GM12878 (cell line): Measurements from ENCODE around the gene IMP3. TPM values are rescaled to one million over a fixed set of nuclear protein-coding genes. Genes with fewer than 3 reads are reported as not detected.
A peak's percentile ranks its signal among the peaks of the same experiment; 100 is the strongest.

Source experiments
- BRCA1 ChIP-seq: IDR thresholded peaks from 2 replicates; pipeline ENCODE4 v1.6.1; 2011; ENCODE audit warnings: low read depth, low read length, improper control_type of control experiment
- ELK1 ChIP-seq: IDR thresholded peaks from 2 replicates; pipeline ENCODE4 v1.6.1; 2012; ENCODE audit warnings: low read depth, low read length, improper control_type of control experiment
- ETV6 ChIP-seq, 2 experiments: fragments of 450-650 bp in 1 of 2; IDR thresholded peaks in 1 of 2; conservative IDR thresholded peaks in 1 of 2; 2 replicates each; pipeline ENCODE4 v1.6.1; 2014; ENCODE audit warnings: antibody characterized with exemption in 1 of 2, borderline replicate concordance in 1 of 2, low read depth in 1 of 2, mild to moderate bottlenecking in 1 of 2, moderate library complexity in 1 of 2
- GABPA ChIP-seq: IDR thresholded peaks from 2 replicates; pipeline ENCODE4 v1.6.1; 2014; ENCODE audit warnings: antibody characterized with exemption, low read depth, mild to moderate bottlenecking, inconsistent platforms
- HDAC2 ChIP-seq: fragments of 200-600 bp; sonication (generic); IDR thresholded peaks from 2 replicates; pipeline ENCODE4 v1.6.1; 2017
- IRF5 ChIP-seq: fragments of 450-650 bp; IDR thresholded peaks from 2 replicates; pipeline ENCODE4 v1.6.1; 2017; ENCODE audit warnings: borderline replicate concordance
- JUNB ChIP-seq: IDR thresholded peaks from 2 replicates; pipeline ENCODE4 v1.6.1; 2016; ENCODE audit warnings: antibody characterized with exemption, mild to moderate bottlenecking
- MAX ChIP-seq: IDR thresholded peaks from 2 replicates; pipeline ENCODE4 v1.6.1; 2012; ENCODE audit warnings: low read depth, low read length, improper control_type of control experiment
- MEF2A ChIP-seq: IDR thresholded peaks from 2 replicates; pipeline ENCODE4 v1.6.1; 2011; ENCODE audit warnings: low read depth, mild to moderate bottlenecking, low read length, moderate library complexity; ENCODE audit not compliant: insufficient read depth
- NFYB ChIP-seq: IDR thresholded peaks from 2 replicates; pipeline ENCODE4 v1.6.1; 2011; ENCODE audit warnings: low read depth, mild to moderate bottlenecking, low read length, improper control_type of control experiment, moderate library complexity; ENCODE audit not compliant: insufficient read depth
- NKRF ChIP-seq: fragments of 450-650 bp; conservative IDR thresholded peaks from 2 replicates; pipeline ENCODE4 v1.6.1; 2017; ENCODE audit warnings: mild to moderate bottlenecking, moderate library complexity
- PBX3 ChIP-seq: IDR thresholded peaks from 2 replicates; pipeline ENCODE4 v1.6.1; 2011; ENCODE audit warnings: mild to moderate bottlenecking, low read depth, low read length, moderate library complexity; ENCODE audit not compliant: insufficient replicate concordance
- PML ChIP-seq: IDR thresholded peaks from 2 replicates; pipeline ENCODE4 v1.6.1; 2012; ENCODE audit warnings: low read length, inconsistent platforms
- POU2F2 ChIP-seq: IDR thresholded peaks from 3 replicates; pipeline ENCODE4 v1.6.1; 2011; ENCODE audit warnings: low read depth, mild to moderate bottlenecking, low read length, borderline replicate concordance
- RFX5 ChIP-seq: IDR thresholded peaks from 2 replicates; pipeline ENCODE4 v1.6.1; 2011; ENCODE audit warnings: low read depth, low read length, improper control_type of control experiment
- SMAD1 ChIP-seq: fragments of 450-650 bp; IDR thresholded peaks from 2 replicates; pipeline ENCODE4 v1.6.1; 2018; ENCODE audit warnings: mild to moderate bottlenecking, low read depth; ENCODE audit not compliant: partially characterized antibody
- SMAD5 ChIP-seq: IDR thresholded peaks from 2 replicates; pipeline ENCODE4 v1.6.1; 2016; ENCODE audit warnings: antibody characterized with exemption, low read depth
- SMARCA5 ChIP-seq: fragments of 450-650 bp; IDR thresholded peaks from 2 replicates; pipeline ENCODE4 v1.6.1; 2017; ENCODE audit warnings: mild to moderate bottlenecking
- ZNF592 ChIP-seq: fragments of 450-650 bp; IDR thresholded peaks from 2 replicates; pipeline ENCODE4 v1.6.1; 2017; ENCODE audit warnings: mild to moderate bottlenecking, moderate library complexity
- polyA plus RNA-seq, 11 experiments: library from polyadenylated mRNA; depleted of rRNA in 4 of 11; unstranded in 6 of 11; stranded (reverse) in 5 of 11; fragments of >200 nt; fragmentation: Nextera tagmentation in 4 of 11; fragmentation: Illumina TruSeq in 1 of 11; extraction: Ambion mirVana in 4 of 11; extraction: Trizol in 1 of 11; gene quantifications; 1 replicate in 1 of 11; 2 replicates in 10 of 11; pipeline versions ENCODE4 v1.2.1 to v1.2.3, GENCODE V29; 2011 to 2016; ENCODE audit warnings: inconsistent platforms in 2 of 11, missing spikeins in 2 of 11, low read depth in 1 of 11
- total RNA-seq, 4 experiments: library from RNA; depleted of rRNA in 3 of 4; stranded (reverse); fragments of >200 nt in 3 of 4; fragmentation: Illumina TruSeq in 1 of 4; extraction: Trizol in 1 of 4; gene quantifications; 2 replicates each; pipeline versions ENCODE4 v1.2.1 to v1.2.3, GENCODE V29; 2013 to 2021

IMP3 gene
- total and polyA plus RNA-seq, 10 of the 15 experiments (the other 5 are each of a cell fraction or from before 2014, with no cell fraction given): 13.3 to 208 (median 85.2) TPM

- TF ChIP-seq PBX3 (no peak), NKRF (peak; percentile 89), BRCA1 (peak; percentile 86), NFYB (peak; percentile 97), PML (peak; percentile 98), SMARCA5 (no peak), ELK1 (no peak; the same call in none of the 2 replicates), RFX5 (peak; percentile 78; the same call in 1 of the 2 replicates), JUNB (no peak), SMAD5 (peak; percentile 94), HDAC2 (peak; percentile 50; the same call in 1 of the 2 replicates), GABPA (peak; percentile 29; the same call in 1 of the 2 replicates), ZNF592 (no peak), POU2F2 (peak; percentile 89), ETV6 (conservative IDR thresholded peaks at IDR 0.05 in 1 of 2, IDR thresholded peaks at IDR 0.05 in 1 of 2; ENCODE audit: borderline replicate concordance in 1 of 2, low read depth in 1 of 2) (no peak), MAX (peak; percentile 90), SMAD1 (peak; percentile 36), IRF5 (peak; percentile 69), MEF2A (0 out of 2 replicates have a peak, but pooled peaks have one; percentile 2)
Observed at GRCh38 chr15:75639709-75640482, at the start of gene IMP3 (continued).
